Measurements from ENCODE around the gene MEF2D. TPM values are rescaled to one million over a fixed set of nuclear protein-coding genes. Genes with fewer than 3 reads are reported as not detected.

MEF2D gene
- total RNA-seq, 1 donor from 2014 or later: 5.5 TPM

- DNase-seq (ENCODE audit: low spot score): no peak
These were observed 23.9 kb upstream of the MEF2D start for GRCh38 chr1:156524481-156524869.

DNA sequence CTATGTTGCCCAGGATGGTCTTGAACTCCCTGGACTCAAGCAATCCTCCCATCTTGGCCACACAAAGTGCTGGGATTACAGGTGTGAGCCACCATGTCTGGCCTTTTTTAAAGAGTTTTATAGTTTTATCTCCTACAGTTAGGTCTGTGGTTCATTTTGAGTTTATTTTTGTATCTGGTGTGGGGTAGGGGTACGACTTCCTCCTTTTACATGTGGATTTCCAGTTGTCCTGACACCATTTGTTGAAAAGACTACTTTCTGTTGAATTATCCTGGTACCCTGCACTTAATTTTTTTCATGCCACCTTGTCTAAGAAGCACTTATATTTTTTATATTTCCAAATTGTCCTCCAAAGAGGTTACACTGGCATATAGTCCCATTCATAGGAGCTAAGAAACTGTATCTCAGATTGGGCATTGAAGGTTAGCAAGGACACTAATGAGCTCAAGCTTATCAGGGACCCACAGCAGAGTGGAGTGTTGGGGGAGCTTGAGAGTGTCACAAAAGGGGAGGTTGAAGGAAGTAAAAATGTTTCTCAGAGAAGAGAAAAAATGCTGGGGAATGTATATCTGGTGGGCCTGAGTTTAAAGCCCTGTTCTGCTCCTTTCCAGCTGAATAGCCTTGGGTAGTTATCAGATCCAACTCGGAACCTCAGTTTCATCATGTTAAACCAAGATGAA is 23.4 kb upstream of the MEF2D start:
- DNase-seq (ENCODE audit: low spot score): no peak

GRCh38 chr1:156522443-156522970 is 21.9 kb upstream of the MEF2D start:
- no peak for DNase-seq (ENCODE audit: low spot score)

DNA sequence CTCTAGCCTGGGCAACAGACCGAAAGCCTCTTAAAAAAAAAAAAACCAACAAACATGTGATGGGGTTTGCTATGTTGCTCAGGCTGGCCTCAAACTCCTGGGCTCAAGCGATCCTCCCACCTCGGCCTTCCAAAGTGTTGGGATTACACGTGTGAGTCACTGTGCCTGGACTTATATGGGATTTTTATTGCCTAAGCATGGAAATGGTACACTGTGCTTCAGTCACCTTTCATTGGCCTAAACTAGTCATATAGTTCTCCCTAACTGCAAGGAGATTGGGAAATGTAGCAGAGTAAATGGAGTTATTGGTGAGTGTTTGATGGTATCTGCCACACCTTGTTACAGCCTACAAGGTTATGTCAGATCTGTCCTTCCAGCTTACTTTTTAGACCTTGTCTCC is 17.2 kb upstream of the MEF2D start:
- no peak for DNase-seq (ENCODE audit: low spot score)

- DNase-seq (ENCODE audit: low spot score): no peak
These were observed 16.2 kb upstream of the MEF2D start for GRCh38 chr1:156516821-156517220.

DNA sequence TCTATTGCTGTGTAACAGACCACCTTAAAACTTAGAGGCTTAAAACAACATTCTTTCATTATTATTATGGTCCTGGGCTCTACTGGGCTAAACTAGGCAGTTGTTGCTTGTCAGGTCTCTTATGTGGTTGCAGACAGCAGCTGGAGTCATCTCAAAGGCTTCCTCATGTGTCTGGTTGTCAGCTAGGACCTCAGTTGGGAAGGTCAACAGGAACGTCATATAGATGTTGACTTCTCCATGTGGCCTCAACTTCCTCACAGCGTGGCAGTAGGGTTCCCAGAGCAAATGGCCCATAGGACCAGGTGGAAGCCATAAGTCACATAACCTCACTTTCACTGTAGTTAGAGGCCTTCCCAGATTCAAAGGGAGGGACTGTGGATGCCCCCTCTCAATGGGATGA is 15.4 kb upstream of the MEF2D start:
- DNase-seq (ENCODE audit: low spot score): no peak

GRCh38 chr1:156513185-156513584 is 12.6 kb upstream of the MEF2D start:
- DNase-seq (ENCODE audit: low spot score): no peak

DNA sequence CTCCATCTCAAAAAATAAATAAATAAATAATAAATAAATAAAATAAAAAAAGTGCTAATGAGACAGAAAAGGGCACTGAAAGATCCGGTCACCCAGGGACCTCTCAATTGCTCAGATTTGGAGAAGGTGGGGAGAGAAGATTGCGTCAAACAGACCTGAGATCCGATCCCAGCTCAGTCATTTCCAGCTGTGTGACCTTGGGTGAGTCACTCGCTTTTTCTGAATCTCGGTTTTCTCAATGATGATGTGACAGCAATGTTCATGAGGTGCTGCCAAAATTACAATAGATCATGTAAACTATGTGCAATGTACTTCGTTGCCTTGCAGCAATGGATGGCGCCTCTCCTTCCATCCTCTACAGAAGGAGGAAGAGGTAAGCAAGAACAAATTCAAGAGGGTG is 11.1 kb upstream of the MEF2D start:
- DNase-seq (ENCODE audit: low spot score): no peak

- peak; percentile 74 for DNase-seq (ENCODE audit: low spot score)
These were observed 10.1 kb upstream of the MEF2D start for GRCh38 chr1:156510709-156511108.

DNA sequence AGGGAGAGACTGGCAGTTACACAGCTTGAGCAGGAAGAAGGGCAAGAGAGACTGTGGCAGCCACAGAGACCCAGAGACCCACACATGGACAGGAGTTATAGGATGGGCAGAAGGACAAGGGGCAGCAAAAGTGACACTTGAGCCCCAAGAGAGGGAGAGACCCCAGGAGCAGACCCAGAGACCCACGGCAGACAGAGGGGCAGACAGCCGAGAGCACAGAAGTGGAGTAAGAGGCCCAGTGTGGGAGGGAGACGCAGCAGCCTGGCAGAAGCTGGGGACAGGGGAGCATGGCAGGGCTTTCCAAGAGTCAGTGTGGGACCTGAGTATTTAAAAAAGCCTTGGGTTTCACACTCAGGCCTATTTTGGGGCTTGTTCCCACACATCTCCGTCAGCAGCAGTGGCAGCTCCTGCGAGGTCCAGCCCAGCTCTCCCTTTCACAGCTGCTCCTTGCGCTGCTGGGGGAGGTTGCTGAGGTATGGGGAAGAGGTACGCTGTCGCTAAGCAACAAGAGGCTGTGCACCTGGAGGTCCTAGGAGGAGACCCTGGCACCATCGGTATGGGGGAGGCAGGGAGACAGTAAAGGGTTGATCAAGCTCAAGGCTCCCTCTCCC is 9.0 kb upstream of the MEF2D start:
- DNase-seq (ENCODE audit: low spot score): no peak

GRCh38 chr1:156508955-156509234 is 8.3 kb upstream of the MEF2D start:
- DNase-seq (ENCODE audit: low spot score): no peak

- no peak for DNase-seq (ENCODE audit: low spot score)
These were observed 7.8 kb upstream of the MEF2D start for GRCh38 chr1:156508205-156508954.

- DNase-seq (ENCODE audit: low spot score): no peak
These were observed 5.9 kb upstream of the MEF2D start for GRCh38 chr1:156506450-156506849.

- DNase-seq (ENCODE audit: low spot score): no peak
These were observed 5.2 kb upstream of the MEF2D start for GRCh38 chr1:156505679-156506298.

GRCh38 chr1:156504821-156505678 is 4.5 kb upstream of the MEF2D start:
- DNase-seq (ENCODE audit: low spot score): peak; percentile 99

DNA sequence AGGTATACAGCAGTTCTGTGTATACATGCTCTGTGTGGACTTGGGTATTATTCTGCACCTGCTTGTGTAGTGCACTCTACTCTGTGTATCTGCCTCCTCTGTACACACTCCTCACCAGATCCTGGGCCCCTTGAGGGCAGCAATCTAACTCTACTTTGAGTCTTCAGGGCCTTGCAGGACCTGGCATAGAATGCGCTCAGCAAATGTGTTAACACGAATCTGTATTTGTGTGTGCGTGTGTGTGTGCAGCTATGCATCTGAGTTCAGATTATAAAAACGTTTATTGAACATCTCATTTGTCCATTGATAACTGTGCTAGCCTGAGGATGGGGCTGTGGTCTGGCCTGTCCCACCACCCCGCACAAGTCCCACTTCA is 3.9 kb upstream of the MEF2D start:
- DNase-seq (ENCODE audit: low spot score): no peak

DNA sequence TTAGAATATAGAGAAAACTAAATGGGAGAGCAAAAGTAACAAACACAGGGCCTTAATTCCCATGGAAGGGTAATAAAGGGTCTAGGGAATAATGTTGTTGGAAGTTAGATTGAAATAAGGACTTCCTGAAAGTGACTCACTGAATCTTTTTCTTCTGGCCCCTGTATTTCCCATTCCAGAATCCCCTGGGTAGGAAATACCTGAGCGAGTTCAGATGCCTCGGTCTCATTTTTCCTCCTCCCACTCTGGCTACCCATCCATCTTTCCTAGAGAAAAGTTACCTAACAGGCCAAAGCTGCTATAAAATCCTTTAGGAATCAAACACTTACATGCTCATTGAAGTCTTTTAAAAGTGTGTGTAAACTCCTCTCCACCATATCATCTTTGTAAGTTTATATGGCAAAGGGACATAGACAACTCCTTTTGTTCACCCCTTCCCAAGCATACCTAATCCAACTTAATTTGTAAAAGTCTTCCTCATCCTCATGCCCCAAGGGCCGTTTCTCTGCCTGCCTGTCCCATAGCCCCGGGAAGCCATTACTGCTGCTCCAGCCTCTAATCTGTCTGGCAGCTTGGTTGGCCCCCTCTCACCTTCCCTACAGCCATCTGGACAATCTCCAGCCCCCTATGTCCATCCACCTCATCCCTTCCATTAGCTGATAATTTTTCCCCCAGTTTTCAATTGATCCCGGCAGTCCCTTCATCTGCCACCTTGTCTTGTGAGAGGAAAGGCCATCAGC is 3.3 kb upstream of the MEF2D start:
- no peak for DNase-seq (ENCODE audit: low spot score)

DNA sequence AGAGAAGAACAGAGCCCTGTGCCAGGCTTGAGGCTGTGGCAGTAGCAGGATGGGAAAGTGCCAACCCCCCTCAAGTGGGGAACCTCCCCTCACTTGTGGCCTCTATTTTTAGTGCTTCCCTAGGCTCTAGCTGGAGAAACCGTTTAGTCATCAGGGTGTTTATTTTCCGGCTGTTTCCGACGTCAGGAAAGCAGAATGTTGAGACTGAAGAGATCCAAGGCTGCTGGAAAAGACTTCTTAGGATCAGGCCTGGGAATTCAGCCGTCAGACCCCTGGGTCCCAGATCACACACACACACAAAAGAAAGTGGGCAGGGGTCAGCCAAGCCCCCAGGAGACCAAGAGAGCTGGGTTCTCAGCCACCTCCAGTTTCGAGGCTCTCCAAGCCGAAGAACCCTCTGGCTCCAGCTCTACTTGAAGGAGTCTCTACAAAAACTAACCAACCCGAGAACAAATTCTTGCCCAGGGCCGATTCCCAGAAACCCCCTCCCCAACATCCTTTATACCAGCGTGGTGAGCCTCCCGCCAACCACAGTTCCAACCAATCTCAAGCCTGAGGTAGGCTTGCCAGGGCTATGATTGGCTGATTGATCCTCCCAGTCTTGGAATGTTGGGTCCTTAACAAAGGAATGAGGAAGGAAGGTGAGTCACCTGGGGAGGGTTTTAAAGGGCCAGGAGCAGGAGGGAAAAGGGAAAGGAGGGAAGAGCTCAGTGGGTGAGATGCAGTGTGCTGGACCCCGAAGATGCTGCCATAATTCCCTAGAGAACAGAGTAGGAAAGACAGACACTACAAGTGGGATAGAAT is 2.5 kb upstream of the MEF2D start:
- peak; percentile 96 for DNase-seq (ENCODE audit: low spot score)

DNA sequence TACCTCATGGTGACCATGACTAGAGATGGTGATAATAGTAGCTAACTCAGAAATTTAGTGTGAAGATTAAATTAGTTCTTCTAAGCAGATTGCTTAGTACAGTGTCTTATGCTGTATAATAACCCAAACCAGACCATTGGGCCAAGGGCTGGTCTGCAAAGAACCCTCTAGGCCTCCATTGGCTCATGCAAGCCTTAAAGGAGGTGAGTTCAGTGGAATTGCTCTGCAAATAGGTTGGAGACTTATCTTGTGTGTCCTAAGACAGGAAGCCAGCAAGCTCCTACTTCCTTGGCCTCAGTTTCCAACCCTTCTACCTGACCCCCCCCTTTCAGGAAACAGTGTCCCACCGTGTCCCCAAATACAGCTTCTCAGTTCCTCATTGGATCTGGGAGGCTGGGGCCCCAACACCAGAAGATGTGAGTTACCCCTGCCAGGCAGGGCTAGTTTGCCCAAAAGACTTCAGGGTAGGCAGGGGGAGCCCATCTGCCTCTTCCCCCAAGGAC is 1.9 kb upstream of the MEF2D start:
- no peak for DNase-seq (ENCODE audit: low spot score)

All from umbilical cord (tissue), 2 donors.